ENCODE results near the gene FBXL7. TPM values are rescaled to one million over a fixed set of nuclear protein-coding genes. Genes with fewer than 3 reads are reported as not detected.

The FBXL7 gene
- total RNA-seq, 2 donors from 2014 or later: 21.1 to 31.7 TPM

DNA sequence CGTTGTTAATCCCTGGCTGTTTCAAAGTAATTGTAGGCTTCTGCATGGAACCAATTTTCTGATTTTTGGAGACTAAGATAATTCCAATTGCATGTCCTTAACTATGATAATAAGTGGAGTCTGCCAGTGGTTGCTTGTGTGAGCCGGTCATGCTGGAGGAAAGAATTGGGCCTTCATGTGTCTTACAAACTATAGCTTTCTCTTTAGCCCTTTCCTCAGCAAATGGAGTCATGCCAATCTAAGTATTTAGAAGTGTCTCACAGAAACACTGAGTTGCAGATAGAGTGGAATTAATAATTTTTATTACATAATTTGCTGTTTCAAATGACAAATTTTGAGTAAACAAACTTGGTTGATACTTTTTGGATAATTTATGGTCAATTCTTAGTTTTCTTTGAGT, 200.4 kb downstream of the FBXL7 start:
- Histone ChIP-seq H3K4me1 (ENCODE audit: control insufficient read depth in 1 of 2, low read depth in 2 of 2) (peaks cover 10 to 18% of the 10 kb centered on the region in 2 donors), H3K4me3 (no peak overlapping the region), H3K9me3 (no peaks in the 10 kb centered on the region), H3K27me3 (replicated peaks; ENCODE audit: insufficient read depth) (no peaks in the 10 kb centered on the region), H3K27ac (no peak overlapping the region), H3K36me3 (no peaks in the 10 kb centered on the region)
- TF ChIP-seq, protein P1, sequence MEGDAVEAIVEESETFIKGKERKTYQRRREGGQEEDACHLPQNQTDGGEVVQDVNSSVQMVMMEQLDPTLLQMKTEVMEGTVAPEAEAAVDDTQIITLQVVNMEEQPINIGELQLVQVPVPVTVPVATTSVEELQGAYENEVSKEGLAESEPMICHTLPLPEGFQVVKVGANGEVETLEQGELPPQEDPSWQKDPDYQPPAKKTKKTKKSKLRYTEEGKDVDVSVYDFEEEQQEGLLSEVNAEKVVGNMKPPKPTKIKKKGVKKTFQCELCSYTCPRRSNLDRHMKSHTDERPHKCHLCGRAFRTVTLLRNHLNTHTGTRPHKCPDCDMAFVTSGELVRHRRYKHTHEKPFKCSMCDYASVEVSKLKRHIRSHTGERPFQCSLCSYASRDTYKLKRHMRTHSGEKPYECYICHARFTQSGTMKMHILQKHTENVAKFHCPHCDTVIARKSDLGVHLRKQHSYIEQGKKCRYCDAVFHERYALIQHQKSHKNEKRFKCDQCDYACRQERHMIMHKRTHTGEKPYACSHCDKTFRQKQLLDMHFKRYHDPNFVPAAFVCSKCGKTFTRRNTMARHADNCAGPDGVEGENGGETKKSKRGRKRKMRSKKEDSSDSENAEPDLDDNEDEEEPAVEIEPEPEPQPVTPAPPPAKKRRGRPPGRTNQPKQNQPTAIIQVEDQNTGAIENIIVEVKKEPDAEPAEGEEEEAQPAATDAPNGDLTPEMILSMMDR (IDR thresholded peaks at IDR 0.05): no peak
- ATAC-seq (ENCODE audit: insufficient number of reproducible peaks, low FRiP score, low read depth) (no peak), DNase-seq (ENCODE audit: low spot score) (no peak)

DNA sequence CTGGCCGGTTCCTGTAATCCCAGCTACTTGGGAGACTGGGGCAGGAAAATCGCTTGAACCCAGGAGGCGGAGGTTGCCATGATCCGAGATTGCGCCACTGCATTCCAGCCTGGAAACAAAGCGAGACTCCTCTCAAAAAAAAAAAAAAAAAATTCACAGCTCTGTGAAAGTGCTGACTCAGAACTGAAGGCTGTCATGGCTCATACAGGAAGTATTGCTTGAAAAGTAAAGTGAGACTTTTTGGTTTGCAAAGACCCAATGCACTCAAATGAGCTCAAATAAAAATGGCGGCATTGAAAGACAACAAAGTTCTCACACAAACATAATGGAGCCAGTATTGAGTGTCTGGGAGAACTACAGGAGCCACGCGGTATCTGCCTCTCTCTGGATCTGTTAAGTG, 202.1 kb downstream of the FBXL7 start:
- H3K27ac ChIP-seq: no peak overlapping the region
- DNase-seq (ENCODE audit: low spot score) (no peak), ATAC-seq (ENCODE audit: insufficient number of reproducible peaks, low FRiP score, low read depth) (no peak)
- H3K4me3 ChIP-seq: no peak overlapping the region
- H3K4me1 ChIP-seq (ENCODE audit: control insufficient read depth in 1 of 2, low read depth in 2 of 2): peaks cover 3 to 19% of the 10 kb centered on the region in 2 donors
- no peaks in the 10 kb centered on the region for H3K9me3 ChIP-seq
- H3K27me3 ChIP-seq (replicated peaks; ENCODE audit: insufficient read depth): no peaks in the 10 kb centered on the region
- TF ChIP-seq, protein P1 (IDR thresholded peaks at IDR 0.05): no peak
- H3K36me3 ChIP-seq: no peaks in the 10 kb centered on the region

DNA sequence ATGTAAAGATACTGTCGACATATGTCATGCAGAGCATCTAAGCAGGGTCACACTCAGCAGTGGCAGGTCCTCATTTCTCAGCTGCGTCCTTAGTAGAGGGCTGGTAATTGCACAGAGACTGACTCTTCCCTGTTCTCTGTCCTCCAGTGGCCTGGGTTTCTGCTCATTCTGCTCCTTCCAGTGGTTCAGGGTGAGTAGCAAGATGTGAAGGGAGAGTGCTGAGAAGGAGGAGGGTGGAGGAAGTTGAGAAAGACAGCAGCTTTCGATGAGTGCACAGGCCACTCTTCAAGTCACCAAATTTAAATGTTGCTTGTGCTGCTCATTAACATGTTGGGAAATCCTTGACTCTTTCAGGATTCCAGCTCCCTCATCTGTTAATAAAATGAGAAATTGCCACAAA, 203.9 kb downstream of the FBXL7 start:
- H3K4me3 ChIP-seq: no peak overlapping the region
- H3K36me3 ChIP-seq: no peaks in the 10 kb centered on the region
- H3K27ac ChIP-seq: no peak overlapping the region
- H3K4me1 ChIP-seq (ENCODE audit: control insufficient read depth in 1 of 2, low read depth in 2 of 2): peaks cover 12 to 26% of the 10 kb centered on the region in 2 donors
- DNase-seq (ENCODE audit: low spot score) (no peak), ATAC-seq (ENCODE audit: insufficient number of reproducible peaks, low FRiP score, low read depth) (no peak)
- TF ChIP-seq, protein P1 (IDR thresholded peaks at IDR 0.05): no peak
- no peaks in the 10 kb centered on the region for H3K9me3 ChIP-seq
- H3K27me3 ChIP-seq (replicated peaks; ENCODE audit: insufficient read depth): no peaks in the 10 kb centered on the region

DNA sequence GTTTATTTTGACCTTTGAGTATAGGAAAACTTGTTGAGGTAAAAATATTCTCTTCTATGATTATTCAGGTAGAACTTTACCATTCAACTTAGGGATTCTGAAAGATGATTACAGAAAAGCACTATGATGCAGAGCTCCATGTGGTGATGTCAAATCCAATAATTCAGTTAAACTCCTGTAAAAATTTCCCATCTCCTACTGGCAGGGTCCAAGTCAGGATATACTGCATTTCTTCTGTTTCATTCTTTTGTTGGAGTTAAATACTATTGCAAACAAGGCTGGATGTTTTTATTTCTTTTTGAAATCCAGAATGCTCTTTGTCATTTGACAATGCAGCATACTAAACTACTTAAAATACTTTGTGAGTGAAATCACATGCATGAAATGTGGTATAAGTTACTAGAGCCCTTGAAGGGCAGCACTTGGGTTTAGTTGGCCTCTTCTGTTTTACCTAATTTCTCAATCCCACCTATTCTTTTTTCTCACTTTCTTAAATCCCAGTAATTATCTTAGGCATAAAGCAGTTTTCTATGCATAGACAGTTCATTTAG, 204.5 kb downstream of the FBXL7 start:
- ATAC-seq (ENCODE audit: insufficient number of reproducible peaks, low FRiP score, low read depth) (no peak), DNase-seq (ENCODE audit: low spot score) (no peak)
- peaks cover 12 to 31% of the 10 kb centered on the region in 2 donors for H3K4me1 ChIP-seq (ENCODE audit: control insufficient read depth in 1 of 2, low read depth in 2 of 2)
- TF ChIP-seq, protein P1 (IDR thresholded peaks at IDR 0.05): no peak
- H3K36me3 ChIP-seq: no peaks in the 10 kb centered on the region
- H3K27me3 ChIP-seq (replicated peaks; ENCODE audit: insufficient read depth): no peaks in the 10 kb centered on the region
- H3K9me3 ChIP-seq: no peaks in the 10 kb centered on the region
- no peak overlapping the region for H3K27ac ChIP-seq
- no peak overlapping the region for H3K4me3 ChIP-seq

DNA sequence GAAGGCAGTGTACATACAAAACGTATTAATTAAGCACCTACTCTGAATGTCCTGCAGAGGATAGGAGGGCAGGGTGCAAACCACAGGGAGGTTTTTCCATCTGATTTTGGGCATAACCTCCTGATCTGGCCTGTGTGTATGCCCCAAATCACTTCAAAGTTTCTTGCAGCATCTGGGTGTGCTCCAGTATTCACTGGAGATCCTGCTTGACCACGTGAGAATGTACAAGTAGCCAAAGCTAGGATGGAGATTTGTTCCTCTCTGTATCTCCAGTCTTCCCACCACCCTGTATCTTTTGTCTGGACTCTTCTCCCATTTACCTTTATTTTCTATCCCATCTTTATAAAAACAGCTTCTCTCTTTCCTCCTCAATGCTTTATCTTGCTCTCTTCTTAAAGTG, 207.7 kb downstream of the FBXL7 start:
- H3K36me3 ChIP-seq: no peaks in the 10 kb centered on the region
- no peak overlapping the region for H3K4me3 ChIP-seq
- no peak for ATAC-seq (ENCODE audit: insufficient number of reproducible peaks, low FRiP score, low read depth)
- no peaks in the 10 kb centered on the region for H3K9me3 ChIP-seq
- H3K4me1 ChIP-seq (ENCODE audit: control insufficient read depth in 1 of 2, low read depth in 2 of 2): peaks cover 12 to 33% of the 10 kb centered on the region in 2 donors
- H3K27me3 ChIP-seq (replicated peaks; ENCODE audit: insufficient read depth): no peaks in the 10 kb centered on the region
- H3K27ac ChIP-seq: no peak overlapping the region
- DNase-seq (ENCODE audit: low spot score): no peak
- TF ChIP-seq, protein P1 (IDR thresholded peaks at IDR 0.05): no peak

All from thoracic aorta (tissue), 2 donors.